ENCODE measurements around the gene XYLT1.

XYLT1 gene

GRCh38 chr16:17457997-17458396, 12.8 kb downstream of the XYLT1 start:
- no peak for DNase-seq (ENCODE audit: low read depth, low spot score)

GRCh38 chr16:17457513-17457912, 13.2 kb downstream of the XYLT1 start:
- DNase-seq (ENCODE audit: low read depth, low spot score) = no peak

GRCh38 chr16:17454162-17454730, 16.5 kb downstream of the XYLT1 start:
- DNase-seq (ENCODE audit: low read depth, low spot score) = no peak

- DNase-seq (ENCODE audit: low read depth, low spot score) = no peak
Measured at GRCh38 chr16:17453364-17454038, 17.3 kb downstream of the XYLT1 start.

- DNase-seq (ENCODE audit: low read depth, low spot score) = no peak
Measured at GRCh38 chr16:17452922-17453321, 17.8 kb downstream of the XYLT1 start.

- DNase-seq (ENCODE audit: low read depth, low spot score) = no peak
Measured at GRCh38 chr16:17451843-17452242, 18.9 kb downstream of the XYLT1 start.

GRCh38 chr16:17450291-17450690, 20.5 kb downstream of the XYLT1 start:
- no peak for DNase-seq (ENCODE audit: low read depth, low spot score)

GRCh38 chr16:17448640-17449638, 21.8 kb downstream of the XYLT1 start:
- no peak for DNase-seq (ENCODE audit: low read depth, low spot score)

GRCh38 chr16:17447101-17447569, 23.6 kb downstream of the XYLT1 start:
- DNase-seq (ENCODE audit: low read depth, low spot score) = no peak

GRCh38 chr16:17446661-17447060, 24.1 kb downstream of the XYLT1 start:
- no peak for DNase-seq (ENCODE audit: low read depth, low spot score)

GRCh38 chr16:17445421-17445820, 25.3 kb downstream of the XYLT1 start:
- no peak for DNase-seq (ENCODE audit: low read depth, low spot score)

GRCh38 chr16:17444658-17445057, 26.1 kb downstream of the XYLT1 start:
- DNase-seq (ENCODE audit: low read depth, low spot score) = no peak

GRCh38 chr16:17440131-17440530, 30.6 kb downstream of the XYLT1 start:
- DNase-seq (ENCODE audit: low read depth, low spot score) = no peak

GRCh38 chr16:17439580-17439979, 31.2 kb downstream of the XYLT1 start:
- DNase-seq (ENCODE audit: low read depth, low spot score) = no peak

- no peak for DNase-seq (ENCODE audit: low read depth, low spot score)
Measured at GRCh38 chr16:17437981-17438380, 32.8 kb downstream of the XYLT1 start.

GRCh38 chr16:17437127-17437720, 33.5 kb downstream of the XYLT1 start:
- DNase-seq (ENCODE audit: low read depth, low spot score) = no peak

GRCh38 chr16:17435318-17435717, 35.4 kb downstream of the XYLT1 start:
- no peak for DNase-seq (ENCODE audit: low read depth, low spot score)

GRCh38 chr16:17433577-17434451, 36.9 kb downstream of the XYLT1 start:
- DNase-seq (ENCODE audit: low read depth, low spot score) = no peak

GRCh38 chr16:17432901-17433576, 37.7 kb downstream of the XYLT1 start:
- no peak for DNase-seq (ENCODE audit: low read depth, low spot score)

- DNase-seq (ENCODE audit: low read depth, low spot score) = no peak
Measured at GRCh38 chr16:17431968-17432625, 38.7 kb downstream of the XYLT1 start.

Measured in iPS DF 19.7 (cell line).